Amniotic epithelial cell (primary cell): ENCODE results near the gene C2orf76.
A peak's percentile ranks its signal among the peaks of the same experiment; 100 is the strongest.
"Not testable (repeated sequence)": the region's sequence is repeated elsewhere in the genome, so short reads cannot be mapped to it uniquely, and the experiment has no call there.

Experiments used
- DNase-seq: peaks from one replicate; pipeline ENCODE4 v3.0.0-alpha.2; 2010; ENCODE audit warnings: low read depth

Gene C2orf76

DNA sequence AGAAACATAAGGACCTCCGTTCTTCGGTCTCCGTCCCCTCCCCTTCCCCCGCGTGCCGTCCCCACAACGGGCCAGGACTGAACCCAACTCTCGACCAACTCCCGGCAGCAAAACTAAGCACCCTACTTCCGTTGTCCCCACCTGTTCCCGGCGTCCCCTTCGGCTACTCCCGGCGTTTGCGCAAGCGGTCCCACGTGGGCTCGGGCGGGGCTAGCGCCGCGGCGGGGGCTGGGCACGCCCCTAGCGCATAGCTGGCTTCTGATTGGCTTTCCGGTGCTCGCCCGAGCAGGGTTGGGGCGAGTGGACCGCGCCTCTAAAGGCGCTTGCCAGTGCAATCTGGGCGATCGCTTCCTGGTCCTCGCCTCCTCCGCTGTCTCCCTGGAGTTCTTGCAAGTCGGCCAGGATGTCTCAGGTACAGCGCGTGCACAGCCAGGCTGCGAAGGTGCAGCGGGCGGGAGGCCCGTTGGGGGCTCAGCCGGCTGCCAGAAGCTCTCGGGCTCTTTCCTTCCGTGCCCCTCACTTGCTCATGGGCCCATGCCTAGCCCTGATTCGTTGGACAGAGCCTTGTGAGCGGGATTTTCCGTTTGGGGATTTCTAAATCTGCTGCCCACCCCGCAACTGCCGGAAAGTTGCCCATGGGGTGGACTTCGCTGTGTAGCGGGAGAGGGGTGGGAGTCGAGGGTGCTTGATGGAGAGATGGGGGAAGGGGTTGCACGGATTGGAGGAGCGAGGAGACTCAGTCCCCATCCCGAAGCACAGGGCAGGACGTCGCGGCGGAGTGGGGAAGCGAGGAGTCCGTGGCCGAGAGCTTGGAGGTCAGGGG is at the start of gene C2orf76, which contains the start of gene DBI:
TSS of gene C2orf76 (minus strand) at position 186 of the 823 bp plus-strand sequence. CDS start 26,875 bp downstream, outside the sequence.
TSS of gene DBI (plus strand) at position 329 of the 823 bp plus-strand sequence. CDS start at position 404, 75 bp downstream.
- peak; percentile 91 for DNase-seq

DNA sequence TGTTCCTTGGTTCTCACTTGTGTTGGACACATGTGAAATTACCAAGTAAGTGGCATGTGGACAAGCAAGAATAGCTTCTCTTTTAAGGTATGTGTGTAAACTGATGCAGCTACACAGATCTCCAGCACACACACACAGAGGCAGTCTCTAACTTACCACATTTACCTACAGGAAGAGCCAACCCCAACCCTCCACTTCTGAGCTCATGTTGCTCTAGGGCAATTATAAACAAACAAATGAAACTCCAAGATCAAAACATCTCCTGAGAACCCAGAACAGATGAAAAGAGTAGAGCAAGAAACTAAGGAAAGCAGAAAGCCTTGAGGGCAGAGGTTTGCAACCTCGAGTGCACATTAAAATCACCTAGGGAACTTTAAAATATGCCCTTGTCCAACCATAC is 49.0 kb upstream of the C2orf76 start:
- DNase-seq, result no peak

DNA sequence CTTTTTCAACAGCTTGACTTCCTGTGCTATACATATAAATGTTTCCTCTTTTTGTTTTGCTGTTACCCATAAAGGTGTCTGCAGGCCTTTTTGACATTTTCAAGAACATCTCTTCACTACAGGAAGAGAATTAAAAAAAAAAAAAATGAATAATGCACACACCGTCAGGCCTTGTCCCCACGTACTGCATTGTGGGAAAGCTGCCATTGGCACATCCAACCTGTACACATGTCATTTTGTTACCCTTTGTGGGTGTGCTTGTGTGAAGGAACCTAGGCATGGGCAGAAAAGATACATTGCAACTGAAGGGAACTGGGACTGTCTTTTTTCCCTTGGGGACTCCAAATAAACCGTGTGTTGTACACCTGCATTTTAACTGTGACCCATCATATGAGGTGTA is 48.3 kb upstream of the C2orf76 start:
- DNase-seq, result no peak

DNA sequence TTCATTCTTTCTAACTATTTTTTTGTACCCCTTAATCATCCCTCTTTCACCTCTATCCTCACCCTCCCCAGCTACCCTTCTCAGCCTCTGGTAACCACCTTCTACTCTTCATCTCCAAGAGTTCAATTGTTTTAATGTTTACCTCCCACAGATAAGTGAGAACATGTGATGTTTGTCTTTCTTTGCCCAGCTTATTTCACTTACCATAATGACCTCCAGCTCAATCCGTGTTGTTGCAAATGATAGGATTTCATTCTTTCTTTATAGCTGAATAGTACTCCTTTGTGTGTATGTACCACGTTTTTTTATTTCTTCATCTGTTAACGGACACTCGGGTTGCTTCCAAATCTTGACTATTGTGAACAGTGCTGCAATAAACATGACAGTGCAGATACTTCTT is 42.9 kb upstream of the C2orf76 start:
- no peak for DNase-seq

DNA sequence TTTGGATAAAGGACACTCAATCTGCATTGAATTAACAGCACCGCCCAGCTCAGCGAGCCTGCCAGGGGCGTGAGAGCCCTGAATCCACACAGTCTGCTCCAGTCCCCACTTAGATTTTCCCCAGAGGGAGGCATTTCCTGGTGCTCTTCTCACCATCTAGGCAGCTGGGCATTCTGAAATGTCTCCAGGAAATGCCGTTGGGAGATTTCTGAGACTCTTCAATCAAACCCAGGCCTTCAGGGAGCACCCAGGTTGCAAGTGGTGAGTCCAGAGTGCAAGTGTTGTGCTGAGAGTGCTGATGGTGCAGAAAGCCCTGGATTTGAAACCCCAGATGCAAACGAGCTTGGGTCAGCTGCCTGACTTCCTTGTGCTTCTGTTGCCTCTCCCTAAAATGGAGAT is 41.6 kb upstream of the C2orf76 start:
- no peak for DNase-seq

DNA sequence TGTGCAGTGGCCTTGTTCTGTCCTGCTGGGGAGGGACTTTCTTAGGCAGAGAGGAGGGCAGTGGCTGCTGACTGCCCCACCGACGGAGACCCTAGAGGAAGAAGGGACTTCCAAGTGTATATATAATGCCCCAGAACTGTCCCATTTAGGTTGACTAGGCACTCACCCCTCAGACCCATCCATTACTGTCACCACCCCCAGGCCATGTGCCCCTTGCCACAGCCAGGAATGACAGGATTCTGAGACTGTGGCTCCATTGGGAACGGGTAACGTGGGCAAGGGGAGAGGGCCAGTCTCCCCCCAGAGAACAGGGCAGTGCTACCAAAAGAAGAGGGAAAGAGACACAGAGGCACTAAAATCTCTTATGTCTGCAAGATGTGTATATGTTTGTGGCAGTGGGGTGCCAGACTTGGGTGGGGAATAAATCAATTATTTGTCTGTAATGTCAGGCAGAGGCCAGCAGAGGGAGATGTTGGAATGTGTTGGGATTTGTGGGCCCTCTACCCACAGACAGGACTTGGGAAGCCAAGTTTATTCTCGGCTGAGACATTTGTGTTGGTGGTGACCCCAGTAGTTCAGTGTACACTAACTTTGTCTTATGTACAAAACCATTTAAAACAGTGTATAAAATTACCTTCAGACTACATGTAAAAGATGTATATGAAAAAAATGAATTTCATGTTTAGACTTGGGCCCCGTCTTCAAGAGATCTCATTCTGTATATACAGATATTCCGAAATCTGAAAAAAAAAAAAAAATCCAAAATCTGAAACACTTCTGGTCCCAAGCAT is 41.0 kb upstream of the C2orf76 start:
- DNase-seq, result peak; percentile 55

DNA sequence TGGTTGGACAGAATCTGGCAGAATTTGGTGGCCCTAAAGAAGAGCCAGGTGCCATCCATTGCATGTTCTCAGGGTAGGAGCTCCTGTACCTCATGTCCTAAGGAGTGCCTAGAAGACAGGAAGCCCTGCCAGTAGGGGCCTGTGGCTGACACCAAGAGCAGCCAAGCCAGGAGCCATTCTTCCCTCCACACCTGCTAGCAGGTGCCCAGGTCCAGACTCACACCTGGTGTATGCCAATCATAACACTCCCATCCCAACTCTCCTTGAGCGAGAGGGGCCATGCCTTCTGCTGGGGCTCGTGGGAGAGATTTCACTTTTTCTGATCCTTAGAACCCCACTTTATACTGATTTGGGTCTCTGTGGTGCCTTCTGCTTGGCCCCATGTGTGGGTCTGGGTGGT is 38.5 kb upstream of the C2orf76 start:
- no peak for DNase-seq

DNA sequence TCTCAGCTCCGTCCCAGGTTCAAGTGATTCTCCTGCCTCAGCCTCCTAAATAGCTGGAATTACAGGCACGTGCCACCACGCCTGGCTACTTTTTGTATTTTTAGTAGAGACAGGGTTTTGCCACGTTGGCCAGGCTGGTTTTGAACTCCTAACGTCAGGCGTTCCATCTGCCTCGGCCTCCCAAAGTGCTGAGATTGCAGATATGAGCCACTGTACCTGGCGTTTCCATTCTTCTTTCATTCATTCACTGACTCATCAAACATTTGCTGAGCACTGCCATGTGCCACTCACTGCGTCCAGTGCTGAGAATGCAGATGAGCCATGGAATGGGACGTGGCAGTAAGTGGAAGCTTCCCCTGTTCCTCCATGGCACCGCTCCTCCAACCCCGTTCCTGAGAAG is 37.0 kb upstream of the C2orf76 start:
- DNase-seq, result not testable (repeated sequence)

DNA sequence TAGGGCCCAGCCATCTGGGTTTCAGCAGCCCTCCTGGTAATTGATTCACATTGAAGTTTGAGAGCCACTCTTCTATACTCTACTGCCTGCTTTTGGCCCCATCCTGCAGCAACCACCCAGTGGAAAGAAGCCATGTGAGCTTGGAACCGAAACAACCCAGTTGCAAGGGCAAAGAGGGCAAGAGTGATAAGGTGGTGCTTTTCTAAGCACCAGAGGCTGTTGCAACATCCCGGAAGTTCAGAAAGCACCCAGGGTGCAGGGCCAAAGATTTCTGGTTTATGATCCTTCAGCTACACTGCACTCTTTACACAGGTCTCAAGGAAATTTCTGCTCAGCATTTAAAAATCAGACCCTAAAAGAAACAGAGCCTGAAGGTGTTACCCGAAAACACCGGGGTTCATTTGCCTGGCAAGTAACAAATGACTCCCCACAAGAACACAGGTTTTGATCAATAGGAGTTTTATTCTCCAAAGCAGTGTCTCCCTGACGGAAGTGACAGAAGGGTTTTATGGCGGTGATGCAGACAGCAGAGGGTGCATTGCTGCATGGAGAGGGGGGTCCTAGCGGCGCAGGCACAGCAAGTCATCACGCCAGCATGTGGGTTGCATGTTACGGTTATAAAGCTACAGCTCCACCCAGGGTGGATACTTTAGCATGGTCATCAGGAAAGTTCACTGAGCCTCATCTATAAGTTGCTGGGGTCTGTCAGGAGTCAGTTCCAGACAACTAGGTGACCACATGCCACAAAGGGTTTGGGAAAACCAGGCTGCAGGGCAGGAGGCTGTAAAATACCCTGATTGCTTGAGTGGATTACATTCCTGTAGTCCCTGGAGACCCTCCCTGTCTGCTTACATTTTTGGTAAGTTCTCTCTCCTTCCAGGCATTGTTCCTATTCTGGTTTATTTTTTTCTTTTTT is 36.3 kb upstream of the C2orf76 start:
- peak; percentile 31 for DNase-seq

DNA sequence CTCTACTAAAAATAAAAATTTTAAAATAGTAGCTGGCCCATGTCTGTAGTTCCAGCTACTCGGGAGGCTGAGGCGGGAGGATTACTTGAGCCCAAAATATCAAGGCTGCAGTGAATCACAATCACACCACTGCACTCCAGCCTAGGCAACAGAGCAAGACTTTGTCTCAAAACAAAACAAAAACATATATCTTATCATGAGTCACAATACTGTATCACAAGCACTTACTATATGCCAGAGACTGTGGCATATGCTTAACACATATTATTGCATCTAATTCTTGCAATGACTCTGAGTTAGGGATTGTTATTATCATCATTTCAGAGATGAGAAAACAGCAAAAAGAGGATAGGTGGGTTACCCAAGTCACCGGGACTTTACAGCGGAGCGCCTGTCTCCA is 35.5 kb upstream of the C2orf76 start:
- DNase-seq, result no peak

DNA sequence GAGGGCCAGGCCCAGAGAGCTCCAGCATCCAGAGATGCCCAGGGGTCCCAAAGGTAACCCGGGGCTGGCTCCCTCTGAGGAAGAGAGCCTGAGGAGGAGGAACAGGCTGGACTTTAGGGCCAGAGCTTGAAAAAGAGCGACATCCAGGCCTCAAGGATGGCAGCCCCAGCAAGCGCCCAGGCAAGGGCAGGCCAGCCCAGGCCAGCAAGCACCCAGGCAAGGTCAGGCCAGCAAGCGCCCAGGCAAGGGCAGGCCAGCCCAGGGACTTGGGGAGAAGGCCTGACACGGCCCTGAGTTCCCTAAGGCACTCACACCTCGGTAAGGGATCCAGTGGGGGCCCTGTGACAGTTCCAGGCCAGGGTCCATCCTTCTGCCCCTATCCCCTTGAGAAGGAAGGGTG is 30.6 kb upstream of the C2orf76 start:
- DNase-seq, result no peak

DNA sequence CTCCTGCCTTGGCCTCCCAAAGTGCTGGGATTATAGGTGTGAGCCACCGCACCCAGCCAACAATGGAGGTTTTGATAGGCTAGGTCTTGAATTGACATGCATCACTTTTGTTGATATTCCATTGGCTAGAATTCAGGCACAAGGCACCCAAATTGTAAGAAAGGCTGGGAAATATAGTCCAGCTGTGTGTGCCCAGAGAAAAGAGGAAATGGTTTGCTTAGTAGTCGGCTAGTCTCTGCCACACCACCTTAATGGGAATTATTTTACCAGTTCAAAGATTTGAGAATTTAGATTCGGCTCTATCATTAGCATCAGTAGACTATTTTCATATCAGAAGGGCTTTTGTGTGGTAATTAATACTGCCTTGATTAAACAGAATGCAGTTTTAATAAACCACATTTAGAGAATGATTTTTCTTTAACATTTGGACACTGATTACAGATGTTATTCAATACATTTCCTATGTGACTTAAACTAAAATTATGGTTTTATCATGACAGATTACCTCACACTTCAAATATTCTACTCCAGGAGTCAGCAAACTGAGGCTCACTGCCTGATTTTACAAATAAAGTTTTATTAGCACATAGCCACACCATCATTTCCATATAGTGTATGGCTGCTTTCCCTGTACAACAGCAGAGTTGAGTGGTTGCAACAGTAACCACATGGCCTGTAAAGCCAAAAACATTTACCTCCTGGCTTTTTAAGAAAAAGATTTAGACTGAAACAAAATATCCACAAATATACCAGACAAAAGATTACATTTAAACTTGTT is 27.5 kb upstream of the C2orf76 start:
- DNase-seq, result no peak

DNA sequence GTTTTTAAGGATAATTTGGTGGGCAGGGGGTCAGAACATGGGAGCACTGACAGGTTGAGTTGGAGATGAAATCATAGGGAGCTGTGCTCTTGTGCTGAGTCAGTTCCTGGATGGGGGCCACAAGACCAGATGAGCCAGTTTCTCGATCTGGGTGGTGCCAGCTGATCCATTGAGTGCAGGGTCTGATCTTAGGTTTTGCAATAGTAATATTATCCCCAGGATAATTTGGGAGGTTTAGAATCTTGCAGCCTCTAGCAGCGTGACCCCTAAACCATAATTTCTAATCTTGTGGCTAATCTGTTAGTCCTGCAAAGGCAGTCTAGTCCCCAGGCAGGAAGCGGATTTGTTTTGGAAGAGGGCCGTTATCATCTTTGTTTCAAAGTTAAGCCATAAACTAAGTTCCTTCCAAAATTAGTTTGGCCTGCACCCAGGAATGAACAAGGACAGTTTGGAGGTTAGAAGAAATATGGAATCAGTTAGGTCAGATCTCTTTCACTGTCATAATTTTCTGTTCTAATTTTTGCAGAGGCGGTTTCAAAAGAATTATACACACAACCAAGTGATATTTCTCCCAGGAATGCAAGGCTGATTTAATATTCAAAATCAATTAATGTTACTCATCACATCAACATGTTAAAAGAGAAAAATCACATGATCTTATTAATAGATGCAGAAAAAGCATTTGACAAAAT is 23.1 kb upstream of the C2orf76 start:
- DNase-seq, result peak; percentile 26

DNA sequence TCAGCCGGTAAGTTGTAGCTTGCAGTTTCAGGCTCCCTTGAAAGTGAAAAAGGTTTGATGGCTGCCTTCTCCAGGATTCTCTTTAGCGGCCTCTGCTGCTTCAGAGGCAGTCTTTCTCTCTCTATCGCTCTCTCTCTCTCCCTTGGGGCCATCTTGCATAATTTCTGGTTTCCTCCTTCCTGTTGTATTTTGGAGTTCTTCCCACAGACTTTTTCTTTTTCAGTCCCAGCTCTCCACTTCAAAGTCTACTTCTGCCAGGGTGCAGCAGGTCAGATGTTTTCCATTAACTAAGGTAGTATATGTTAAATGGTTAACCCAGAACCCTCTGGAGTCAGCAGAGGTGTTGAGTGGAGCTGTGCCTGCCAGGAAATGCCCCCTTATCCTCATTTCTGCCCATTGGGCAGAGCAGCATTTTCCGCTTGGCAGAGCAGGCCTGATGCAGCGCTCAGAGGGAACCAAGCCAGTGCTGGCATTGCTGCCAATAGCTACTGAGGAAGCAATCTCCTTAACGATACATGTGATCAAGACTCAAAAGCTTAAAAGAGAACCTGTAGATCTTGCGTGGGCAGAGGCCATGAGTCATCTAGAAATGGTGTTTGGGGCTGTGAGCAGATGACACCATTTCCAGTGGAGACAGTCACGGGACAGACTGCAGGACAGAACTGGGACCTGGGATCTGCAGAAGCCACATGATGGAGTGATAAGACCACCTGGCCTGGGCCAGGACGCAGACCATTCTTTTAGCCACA is 20.9 kb upstream of the C2orf76 start:
- DNase-seq, result peak; percentile 40

DNA sequence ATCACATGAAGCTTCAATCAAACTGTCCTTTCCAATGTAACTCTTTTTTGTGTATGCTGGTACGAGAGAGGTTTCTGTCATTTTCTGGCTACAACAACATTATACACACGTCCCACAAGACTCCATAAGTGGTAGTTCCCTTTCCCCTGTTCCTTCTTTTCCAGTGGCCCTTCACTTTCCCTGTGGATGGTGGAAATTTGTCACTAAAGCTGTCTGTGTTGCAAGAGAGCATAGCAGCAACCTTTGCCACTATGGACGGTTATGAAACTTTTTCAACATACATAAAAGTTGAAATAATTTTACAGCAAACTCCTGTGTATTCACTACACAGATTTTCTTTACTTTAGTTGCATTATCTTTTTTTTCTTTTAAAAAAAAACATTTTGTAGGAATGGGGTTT is 18.8 kb upstream of the C2orf76 start:
- no peak for DNase-seq

DNA sequence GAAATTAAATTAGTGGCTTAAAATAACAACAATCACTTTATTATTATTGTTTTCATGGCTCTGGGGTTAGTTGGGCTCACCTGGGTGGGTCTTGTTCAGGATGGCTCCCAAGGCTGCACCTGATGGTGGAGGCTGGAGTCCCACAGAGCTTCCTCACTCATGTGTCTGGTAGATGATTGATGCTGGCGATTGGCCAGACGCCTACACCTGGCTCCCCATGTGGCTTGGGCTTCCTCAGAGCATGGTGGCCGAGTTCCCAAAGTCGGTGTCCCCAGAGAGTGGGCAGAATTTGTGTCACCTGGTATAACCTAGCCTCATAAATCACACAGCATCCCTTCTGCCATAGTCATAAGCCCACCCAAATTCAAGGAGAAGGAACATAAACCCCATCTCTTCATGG is 18.3 kb upstream of the C2orf76 start:
- DNase-seq, result no peak

DNA sequence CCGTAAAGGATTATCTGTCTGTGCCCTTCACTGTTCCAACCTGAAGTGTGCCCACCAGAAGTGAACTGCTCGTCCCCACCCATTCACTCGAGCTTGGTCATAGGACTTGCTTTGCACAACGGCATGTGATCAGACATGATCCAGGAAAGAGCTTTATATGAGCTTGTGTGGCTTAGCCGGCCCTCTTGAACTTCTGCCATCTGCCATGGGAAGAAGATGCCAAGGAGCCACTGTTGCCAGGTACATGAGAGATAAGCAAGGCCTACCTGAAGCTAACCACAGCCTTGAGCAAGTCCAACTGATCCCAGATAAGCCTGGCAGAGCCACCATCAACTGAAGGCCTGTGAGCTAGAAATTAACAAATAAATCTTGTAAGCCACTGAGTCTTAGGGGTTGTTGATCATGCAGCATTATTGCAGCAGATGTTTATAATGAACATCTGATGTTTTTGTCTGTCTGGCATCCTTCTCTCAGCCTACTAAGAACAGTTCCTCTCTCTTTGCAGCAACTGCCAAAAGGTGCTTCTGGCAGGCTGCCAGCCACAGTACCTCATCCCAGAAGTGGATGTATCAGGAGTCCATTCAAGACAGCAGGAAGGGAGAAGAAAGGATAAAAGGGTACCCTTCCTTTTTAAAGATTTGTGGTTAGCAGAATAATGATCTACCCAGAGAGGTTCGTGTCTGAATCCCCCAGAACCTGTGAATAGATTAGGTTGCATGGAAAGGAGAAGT is 16.9 kb upstream of the C2orf76 start:
- no peak for DNase-seq

DNA sequence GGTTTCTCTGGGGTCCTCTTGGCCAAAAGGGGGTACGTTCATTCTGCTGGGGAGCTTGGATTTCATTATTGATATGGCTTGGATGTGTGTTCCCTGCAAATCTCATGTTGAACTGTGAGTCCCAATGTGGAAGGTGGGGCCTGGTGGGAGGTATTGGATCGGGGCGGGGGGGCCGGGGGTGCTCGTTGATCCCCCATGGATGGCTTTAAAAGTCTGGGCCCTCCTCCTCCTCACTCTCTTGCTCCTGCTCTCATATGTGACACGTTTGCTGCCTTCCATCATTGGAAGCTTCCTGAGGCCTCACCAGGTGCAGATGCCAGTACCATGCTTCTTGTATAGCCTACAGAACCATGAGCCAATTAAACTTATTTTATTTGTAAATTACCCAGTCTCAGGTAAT is 11.9 kb upstream of the C2orf76 start:
- DNase-seq, result no peak

DNA sequence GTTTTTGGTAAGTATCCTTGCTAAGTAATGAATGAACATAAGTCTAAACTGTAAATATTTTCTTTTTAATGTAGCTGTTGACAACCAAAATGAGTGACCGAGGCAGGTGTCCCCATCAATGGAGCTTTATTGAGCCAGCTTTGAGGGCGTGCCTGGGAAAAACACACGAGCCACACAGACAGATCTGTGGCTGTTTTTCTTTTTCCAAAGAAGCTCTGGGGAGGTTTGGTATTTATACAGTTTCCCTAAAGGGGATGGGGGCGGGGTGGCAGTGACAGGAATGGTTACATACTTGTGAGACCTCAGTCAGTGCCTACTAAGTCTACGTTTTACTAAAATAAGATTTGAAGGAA is 11.3 kb upstream of the C2orf76 start:
- no peak for DNase-seq
